Parathyroid adenoma (tissue), 2 donors: ENCODE measurements around the gene C16orf46.
A peak's percentile ranks its signal among the peaks of the same experiment; 100 is the strongest.

Source experiments
- H2AFZ ChIP-seq: fragments of 300-600 bp; sonication (generic); one replicate; pipeline ENCODE4 v1.7.0; 2017; ENCODE audit warnings: antibody characterized with exemption, mild to moderate bottlenecking
- H3K27ac ChIP-seq: fragments of 300-600 bp; sonication (generic); one replicate; pipeline ENCODE4 v1.7.0; 2017
- H3K27me3 ChIP-seq: fragments of 300-600 bp; sonication (generic); one replicate; pipeline ENCODE4 v1.7.0; 2017; ENCODE audit warnings: low read length; ENCODE audit not compliant: control insufficient read depth, insufficient read depth
- H3K36me3 ChIP-seq: fragments of 300-600 bp; sonication (generic); one replicate; pipeline ENCODE4 v1.7.0; 2017; ENCODE audit warnings: low read length; ENCODE audit not compliant: control insufficient read depth, insufficient read depth
- H3K4me1 ChIP-seq: fragments of 300-600 bp; sonication (generic); one replicate; pipeline ENCODE4 v1.7.0; 2017; ENCODE audit warnings: control low read depth
- H3K4me2 ChIP-seq: fragments of 300-600 bp; sonication (generic); one replicate; pipeline ENCODE4 v1.7.0; 2017; ENCODE audit warnings: low read length
- H3K4me3 ChIP-seq: fragments of 300-600 bp; sonication (generic); one replicate; pipeline ENCODE4 v1.7.0; 2017; ENCODE audit warnings: low read depth, low read length
- H3K79me2 ChIP-seq: fragments of 300-600 bp; sonication (generic); one replicate; pipeline ENCODE4 v1.7.0; 2017; ENCODE audit warnings: control low read depth
- H3K9ac ChIP-seq: fragments of 300-600 bp; sonication (generic); one replicate; pipeline ENCODE4 v1.7.0; 2017; ENCODE audit warnings: mild to moderate bottlenecking
- H3K9me3 ChIP-seq: fragments of 300-600 bp; sonication (generic); one replicate; pipeline ENCODE4 v1.7.0; 2017; ENCODE audit warnings: low read length; ENCODE audit not compliant: control insufficient read depth
- TF ChIP-seq, protein P1 (sequence below): fragments of 300-600 bp; sonication (generic); IDR thresholded peaks from one replicate; pipeline ENCODE4 v1.7.0; 2017; ENCODE audit warnings: antibody characterized with exemption, mild to moderate bottlenecking
- donor health status: primary hyperparathyroidism.

C16orf46 gene

GRCh38 chr16:81080233-81080632 is 3.2 kb upstream of the C16orf46 start:
- Histone ChIP-seq H3K9me3 (no peaks in the 10 kb centered on the region), H3K27ac (no peak overlapping the region), H3K36me3 (no peaks in the 10 kb centered on the region), H3K27me3 (no peaks in the 10 kb centered on the region), H3K79me2 (no peaks in the 10 kb centered on the region), H3K4me3 (no peak overlapping the region), H3K4me1 (no peaks in the 10 kb centered on the region), H3K4me2 (no peak overlapping the region), H3K9ac (no peak overlapping the region), H2AFZ (no peak overlapping the region)
- TF ChIP-seq, protein P1, sequence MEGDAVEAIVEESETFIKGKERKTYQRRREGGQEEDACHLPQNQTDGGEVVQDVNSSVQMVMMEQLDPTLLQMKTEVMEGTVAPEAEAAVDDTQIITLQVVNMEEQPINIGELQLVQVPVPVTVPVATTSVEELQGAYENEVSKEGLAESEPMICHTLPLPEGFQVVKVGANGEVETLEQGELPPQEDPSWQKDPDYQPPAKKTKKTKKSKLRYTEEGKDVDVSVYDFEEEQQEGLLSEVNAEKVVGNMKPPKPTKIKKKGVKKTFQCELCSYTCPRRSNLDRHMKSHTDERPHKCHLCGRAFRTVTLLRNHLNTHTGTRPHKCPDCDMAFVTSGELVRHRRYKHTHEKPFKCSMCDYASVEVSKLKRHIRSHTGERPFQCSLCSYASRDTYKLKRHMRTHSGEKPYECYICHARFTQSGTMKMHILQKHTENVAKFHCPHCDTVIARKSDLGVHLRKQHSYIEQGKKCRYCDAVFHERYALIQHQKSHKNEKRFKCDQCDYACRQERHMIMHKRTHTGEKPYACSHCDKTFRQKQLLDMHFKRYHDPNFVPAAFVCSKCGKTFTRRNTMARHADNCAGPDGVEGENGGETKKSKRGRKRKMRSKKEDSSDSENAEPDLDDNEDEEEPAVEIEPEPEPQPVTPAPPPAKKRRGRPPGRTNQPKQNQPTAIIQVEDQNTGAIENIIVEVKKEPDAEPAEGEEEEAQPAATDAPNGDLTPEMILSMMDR: no peak

DNA sequence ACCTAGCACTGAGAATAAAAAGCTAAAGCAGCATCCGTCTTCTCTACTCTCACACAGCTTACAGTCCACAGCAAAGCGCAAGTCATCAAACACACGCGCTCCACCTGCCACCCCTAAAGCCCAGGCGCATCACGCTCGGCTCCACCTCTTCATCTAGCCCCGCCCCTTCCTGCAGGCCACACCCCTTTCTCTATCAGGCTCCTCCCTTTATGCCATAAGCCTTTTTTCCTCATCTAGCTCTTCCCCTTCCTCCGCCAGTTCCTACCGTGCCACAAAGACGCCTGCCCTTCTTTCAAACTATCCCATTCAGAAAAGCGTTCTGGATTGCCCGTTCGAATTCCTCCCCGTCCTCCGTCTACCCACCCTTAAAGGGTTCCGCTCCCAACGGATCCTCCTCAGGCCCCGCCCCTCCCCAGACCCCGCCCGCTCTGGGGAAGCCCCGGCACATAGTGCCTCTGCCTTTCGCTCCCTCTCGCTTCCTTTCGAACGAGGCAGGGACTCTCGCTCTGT is 417 bp downstream of the C16orf46 start:
- TF ChIP-seq, protein P1: no peak

GRCh38 chr16:81073560-81074330 is 3.3 kb downstream of the C16orf46 start:
- H3K27ac ChIP-seq: no peak overlapping the region
- no peak overlapping the region for H3K4me3 ChIP-seq
- TF ChIP-seq, protein P1: no peak

More for the DNA sequence above, 417 bp downstream of the C16orf46 start:
- no peaks in the 10 kb centered on the region for H3K36me3 ChIP-seq
- H3K27me3 ChIP-seq: no peaks in the 10 kb centered on the region
- H3K9me3 ChIP-seq: no peaks in the 10 kb centered on the region
- peak overlapping the region; percentile 89 for H3K27ac ChIP-seq
- H3K4me3 ChIP-seq: peak overlapping the region; percentile 78
- peak overlapping the region; percentile 98 for H2AFZ ChIP-seq
- no peaks in the 10 kb centered on the region for H3K79me2 ChIP-seq
- H3K9ac ChIP-seq: peak overlapping the region; percentile 73
- peaks cover 4% of the 10 kb centered on the region for H3K4me1 ChIP-seq
- peak overlapping the region; percentile 96 for H3K4me2 ChIP-seq

DNA sequence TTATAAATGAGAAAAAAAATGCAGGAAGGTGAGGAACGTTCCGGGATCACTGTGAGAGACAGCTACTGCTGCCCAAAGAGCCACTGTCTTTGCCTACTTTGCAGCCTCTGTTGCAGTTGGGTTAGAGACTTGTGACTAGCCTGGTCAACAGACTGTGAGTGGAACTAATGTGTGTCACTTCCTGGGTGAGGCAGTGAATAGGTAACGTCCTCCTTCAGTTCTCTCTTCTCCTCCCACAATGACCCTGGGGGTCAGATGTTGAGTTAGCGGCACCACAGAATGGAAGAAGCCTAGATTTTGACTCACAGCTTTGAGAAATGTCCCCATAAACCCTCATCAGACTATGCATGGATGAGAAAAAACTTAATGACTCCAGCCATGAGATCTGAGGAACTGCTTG is 5.2 kb downstream of the C16orf46 start:
- H2AFZ ChIP-seq: no peak overlapping the region
- H3K36me3 ChIP-seq: no peaks in the 10 kb centered on the region
- H3K79me2 ChIP-seq: no peaks in the 10 kb centered on the region
- no peak overlapping the region for H3K27ac ChIP-seq
- no peaks in the 10 kb centered on the region for H3K27me3 ChIP-seq
- no peak overlapping the region for H3K4me3 ChIP-seq
- TF ChIP-seq, protein P1: no peak
- H3K4me1 ChIP-seq: peaks cover 4% of the 10 kb centered on the region
- H3K9me3 ChIP-seq: no peaks in the 10 kb centered on the region
- no peak overlapping the region for H3K9ac ChIP-seq
- no peak overlapping the region for H3K4me2 ChIP-seq

More at GRCh38 chr16:81073560-81074330, 3.3 kb downstream of the C16orf46 start:
- Histone ChIP-seq H3K79me2 (no peaks in the 10 kb centered on the region), H3K9me3 (no peaks in the 10 kb centered on the region), H3K4me2 (no peak overlapping the region), H3K36me3 (no peaks in the 10 kb centered on the region), H3K4me1 (peaks cover 4% of the 10 kb centered on the region), H3K9ac (no peak overlapping the region), H2AFZ (peak overlapping the region; percentile 18), H3K27me3 (no peaks in the 10 kb centered on the region)
